HCT116 (cell line): ENCODE measurements around the gene ST7. TPM values are rescaled to one million over a fixed set of nuclear protein-coding genes. Genes with fewer than 3 reads are reported as not detected.

Experiments
- ATAC-seq: fragments of 200-7000 bp; cut with Tn5 transposase; 2 replicates; pipeline ENCODE4 v1.9.1; 2020; ENCODE audit warnings: mild to moderate bottlenecking, moderate library complexity
- BruUV-seq: library from RNA; stranded (reverse); fragments of 400-500 nt; replicated peaks from 2 replicates; lab custom pipeline; 2021; lab: Mats Ljungman, UMichigan
- CTCF ChIA-PET: fragments of 300-600 bp; sonication (Branson Sonifier 250); formaldehyde crosslinking; loops from one replicate; lab custom pipeline; 2021; ENCODE audit warnings: antibody characterized with exemption; lab: Charles Lee
- POLR2A ChIA-PET: fragments of 300-600, 350-600 bp; sonication (Branson Sonifier 250); formaldehyde crosslinking; loops from one replicate; lab custom pipeline; 2021; ENCODE audit warnings: antibody characterized with exemption; lab: Charles Lee
- RAD21 ChIA-PET, 2 experiments: fragments of 300-600 bp; sonication (Branson Sonifier 250); formaldehyde crosslinking; loops; one replicate each; lab custom pipeline; 2023; ENCODE audit warnings: low total read pairs in 2 of 2; ENCODE audit not compliant: uncharacterized antibody in 2 of 2, unreplicated experiment in 2 of 2, low non-redundant PET in 1 of 2; lab: Charles Lee
- DNase-seq: peaks from one replicate; pipeline ENCODE4 v3.0.0-alpha.2; 2010; ENCODE audit warnings: low read depth, low spot score
- H2AFZ ChIP-seq: fragments of 200-600 bp; shearing (Covaris generic), sonication (generic); 2 replicates; pipeline ENCODE4 v1.6.1; 2017; ENCODE audit warnings: low read depth, mixed run types, mixed read lengths, antibody characterized with exemption, low read length; ENCODE audit not compliant: poor library complexity, severe bottlenecking
- H3K27ac ChIP-seq: 2 replicates; pipeline ENCODE4 v1.5.1; 2012; ENCODE audit warnings: low read depth, low read length
- H3K27me3 ChIP-seq: fragments of 200-600 bp; sonication (generic); 2 replicates; pipeline ENCODE4 v1.6.1; 2016; ENCODE audit warnings: mixed run types, low read length, mixed read lengths; ENCODE audit not compliant: insufficient read depth
- H3K36me3 ChIP-seq, 2 experiments: fragments of 200-500 bp in 1 of 2; fragments of 200-600 bp in 1 of 2; sonication (Bioruptor generic) in 1 of 2; sonication (generic) in 1 of 2; 2 replicates each; pipeline versions ENCODE4 v1.5.1 to v1.6.1; 2014 to 2016; ENCODE audit warnings: low read length in 2 of 2, inconsistent platforms in 1 of 2, mixed read lengths in 1 of 2, mixed run types in 1 of 2; ENCODE audit not compliant: insufficient read depth in 2 of 2, control insufficient read depth in 1 of 2
- H3K4me1 ChIP-seq, 2 experiments: fragments of 200-600 bp in 1 of 2; sonication (generic) in 1 of 2; 2 replicates each; pipeline versions ENCODE4 v1.5.1 to v1.6.1; 2012 to 2017; ENCODE audit warnings: low read length in 2 of 2, inconsistent platforms in 1 of 2, mild to moderate bottlenecking in 1 of 2, mixed read lengths in 1 of 2, mixed run types in 1 of 2, moderate library complexity in 1 of 2; ENCODE audit not compliant: insufficient read depth in 2 of 2, control insufficient read depth in 1 of 2
- H3K4me2 ChIP-seq: fragments of 200-600 bp; sonication (generic); 2 replicates; pipeline ENCODE4 v1.6.1; 2017; ENCODE audit warnings: mixed run types, low read length, mixed read lengths
- H3K4me3 ChIP-seq, 2 experiments: fragments of 200-600 bp in 1 of 2; sonication (generic) in 1 of 2; replicated peaks in 1 of 2; 2 replicates each; pipeline ENCODE4 v1.5.1; 2011 to 2016; ENCODE audit warnings: low read length in 2 of 2, control low read depth in 1 of 2, low read depth in 1 of 2, mild to moderate bottlenecking in 1 of 2, mixed read lengths in 1 of 2, mixed run types in 1 of 2
- H3K79me2 ChIP-seq: fragments of 200-600 bp; sonication (generic); 2 replicates; pipeline ENCODE4 v1.6.1; 2017; ENCODE audit warnings: mild to moderate bottlenecking, mixed run types, low read length, moderate library complexity, mixed read lengths; ENCODE audit not compliant: insufficient read depth
- H3K9ac ChIP-seq: fragments of 200-600 bp; sonication (generic); 2 replicates; pipeline ENCODE4 v1.6.1; 2016; ENCODE audit warnings: low read length, mixed read lengths
- H3K9me2 ChIP-seq: fragments of 200-600 bp; sonication (generic), shearing (Covaris generic); 2 replicates; pipeline ENCODE4 v1.6.1; 2017; ENCODE audit warnings: mixed run types, mild to moderate bottlenecking, moderate library complexity; ENCODE audit not compliant: insufficient read depth
- H3K9me3 ChIP-seq, 2 experiments: fragments of 200-500 bp in 1 of 2; fragments of 200-600 bp in 1 of 2; sonication (Bioruptor generic) in 1 of 2; sonication (generic) in 1 of 2; 2 replicates each; pipeline ENCODE4 v1.6.1; 2014 to 2017; ENCODE audit warnings: low read length in 2 of 2, mixed read lengths in 2 of 2, inconsistent platforms in 1 of 2, low read depth in 1 of 2, mild to moderate bottlenecking in 1 of 2, mixed run types in 1 of 2, moderate library complexity in 1 of 2; ENCODE audit not compliant: control insufficient read depth in 1 of 2, insufficient read depth in 1 of 2
- H4K20me1 ChIP-seq: fragments of 200-600 bp; sonication (generic), shearing (Covaris generic); 2 replicates; pipeline ENCODE4 v1.6.1; 2017; ENCODE audit warnings: mixed run types, mild to moderate bottlenecking, moderate library complexity; ENCODE audit not compliant: insufficient read depth
- ATF3 ChIP-seq: IDR thresholded peaks from 2 replicates; pipeline ENCODE4 v1.6.1; 2012
- CEBPB ChIP-seq: IDR thresholded peaks from 2 replicates; pipeline ENCODE4 v1.6.1; 2012; ENCODE audit warnings: low read depth
- CTCF ChIP-seq, 3 experiments: fragments of 200-600 bp in 1 of 3; sonication (generic) in 1 of 3; IDR thresholded peaks in 2 of 3; conservative IDR thresholded peaks in 1 of 3; 2 replicates each; pipeline ENCODE4 v1.5.1; 2012 to 2017; ENCODE audit warnings: low read depth in 2 of 3, low read length in 2 of 3, antibody characterized with exemption in 1 of 3, borderline replicate concordance in 1 of 3, control low read depth in 1 of 3, mild to moderate bottlenecking in 1 of 3, mixed read lengths in 1 of 3, mixed run types in 1 of 3, moderate library complexity in 1 of 3; ENCODE audit not compliant: insufficient read depth in 1 of 3
- EGR1 ChIP-seq: IDR thresholded peaks from 2 replicates; pipeline ENCODE4 v1.6.1; 2012; ENCODE audit warnings: low read depth
- ELF1 ChIP-seq: IDR thresholded peaks from 2 replicates; pipeline ENCODE4 v1.6.1; 2012; ENCODE audit warnings: low read depth, borderline replicate concordance
- EZH2 ChIP-seq: fragments of 200-600 bp; sonication (generic); IDR thresholded peaks from 2 replicates; pipeline ENCODE4 v1.6.1; 2017; ENCODE audit warnings: antibody characterized with exemption, mixed run types
- EZH2phosphoT487 ChIP-seq: fragments of 200-600 bp; IDR thresholded peaks from 2 replicates; pipeline ENCODE4 v1.6.1; 2018; ENCODE audit warnings: antibody characterized with exemption, borderline replicate concordance
- FOSL1 ChIP-seq: IDR thresholded peaks from 2 replicates; pipeline ENCODE4 v1.6.1; 2012; ENCODE audit warnings: low read depth
- JUND ChIP-seq: IDR thresholded peaks from 2 replicates; pipeline ENCODE4 v1.6.1; 2012
- MAX ChIP-seq: IDR thresholded peaks from 2 replicates; pipeline ENCODE4 v1.6.1; 2012
- POLR2A ChIP-seq: IDR thresholded peaks from 2 replicates; pipeline ENCODE4 v1.7.0; 2011; ENCODE audit warnings: borderline replicate concordance; ENCODE audit not compliant: insufficient read depth, insufficient read length; ENCODE audit errors: extremely low read depth
- POLR2AphosphoS5 ChIP-seq: IDR thresholded peaks from 2 replicates; pipeline ENCODE4 v1.6.1; 2011; ENCODE audit warnings: mild to moderate bottlenecking, low read depth, low read length, moderate library complexity
- RAD21 ChIP-seq: IDR thresholded peaks from 2 replicates; pipeline ENCODE4 v1.6.1; 2012; ENCODE audit warnings: low read depth, mild to moderate bottlenecking
- SIN3A ChIP-seq: IDR thresholded peaks from 2 replicates; pipeline ENCODE4 v1.6.1; 2012; ENCODE audit warnings: low read depth
- SP1 ChIP-seq: IDR thresholded peaks from 2 replicates; pipeline ENCODE4 v1.6.1; 2012; ENCODE audit warnings: low read depth
- SRF ChIP-seq: IDR thresholded peaks from 2 replicates; pipeline ENCODE4 v1.6.1; 2012; ENCODE audit warnings: low read depth
- TCF7L2 ChIP-seq: IDR thresholded peaks from 2 replicates; pipeline ENCODE4 v1.7.0; 2011; ENCODE audit warnings: borderline replicate concordance, inconsistent platforms; ENCODE audit not compliant: insufficient read depth, insufficient read length; ENCODE audit errors: extremely low read depth
- YY1 ChIP-seq: IDR thresholded peaks from 2 replicates; pipeline ENCODE4 v1.6.1; 2011; ENCODE audit warnings: low read length, low read depth, moderate library complexity, mild to moderate bottlenecking; ENCODE audit not compliant: insufficient replicate concordance; ENCODE audit errors: extremely low read depth
- ZBTB33 ChIP-seq: IDR thresholded peaks from 2 replicates; pipeline ENCODE4 v1.6.1; 2011; ENCODE audit warnings: mild to moderate bottlenecking, low read length, moderate library complexity; ENCODE audit not compliant: insufficient replicate concordance; ENCODE audit errors: extremely low read depth
- ZFX ChIP-seq: fragments of 450-650 bp; IDR thresholded peaks from 2 replicates; pipeline ENCODE4 v1.6.1; 2017
- intact Hi-C: fragments of 100-400 bp; cut with micrococcal nuclease; formaldehyde crosslinking; loops from 2 replicates; pipeline ENCODE4 v1.10.0; 2022
- total RNA-seq: library from RNA; stranded (reverse); gene quantifications from one replicate; pipeline ENCODE4 v1.2.1, GENCODE V29; 2021; ENCODE audit not compliant: unreplicated experiment

ST7 gene
- total RNA-seq, 1 experiment from 2014 or later = 12.6 TPM

DNA sequence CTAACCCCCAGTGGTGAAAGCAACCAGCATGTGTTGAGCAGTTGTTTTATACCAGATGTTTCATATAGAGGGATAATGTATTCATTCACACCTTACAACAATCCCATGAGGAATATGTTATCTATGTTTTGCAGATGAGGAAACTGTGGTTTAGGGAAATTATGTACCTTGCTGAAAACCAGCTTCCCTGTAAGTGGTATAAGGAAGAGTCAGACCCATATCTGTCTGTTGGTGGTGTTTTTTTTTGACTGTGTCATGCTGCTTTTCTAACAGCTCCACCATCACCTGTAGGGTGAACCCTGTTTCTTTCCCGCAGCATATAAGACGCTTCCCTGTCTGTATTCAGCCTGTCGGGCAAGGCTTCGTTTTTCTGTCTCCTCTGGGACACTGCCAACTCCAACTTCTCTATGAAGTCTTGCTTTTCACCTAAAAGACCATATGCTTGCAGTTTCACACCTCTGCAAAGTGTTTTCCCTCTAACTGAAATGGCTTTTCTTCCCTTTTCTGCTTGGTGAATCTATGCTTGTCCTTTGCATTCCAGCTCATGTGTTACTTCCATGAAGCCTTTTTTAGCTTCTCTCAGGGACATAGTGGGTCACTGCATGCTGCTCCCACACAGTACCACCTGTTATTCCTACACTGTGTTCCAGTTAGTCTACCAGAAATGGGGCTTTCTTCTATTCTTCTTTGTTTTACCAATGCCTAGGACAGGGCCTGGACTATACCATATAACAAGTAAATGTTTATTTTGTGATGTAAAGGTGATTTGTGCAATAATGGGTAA is 92.8 kb downstream of the ST7 start:
- Histone ChIP-seq H3K9me3 (no peaks in the 10 kb centered on the region), H3K4me2 (no peak overlapping the region), H3K9ac (no peak overlapping the region), H2AFZ (no peak overlapping the region), H3K36me3 (no peaks in the 10 kb centered on the region), H4K20me1 (no peaks in the 10 kb centered on the region), H3K4me1 (no peaks in the 10 kb centered on the region), H3K27me3 (no peaks in the 10 kb centered on the region), H3K4me3 (no peak overlapping the region), H3K27ac (no peak overlapping the region), H3K79me2 (no peaks in the 10 kb centered on the region), H3K9me2 (no peaks in the 10 kb centered on the region; the same call in 1 of the 2 replicates)
- ChIA-PET POLR2A (no interaction called here), CTCF (no interaction called here), RAD21 (no interaction called here)
- BruUV-seq = no TSS peak
- ATAC-seq = no peak
- no peak for DNase-seq
- TF ChIP-seq POLR2AphosphoS5 = no peak
- TF ChIP-seq YY1 = no peak
- TF ChIP-seq ELF1 = no peak
- no peak for TF ChIP-seq FOSL1
- no peak for TF ChIP-seq TCF7L2
- no peak for TF ChIP-seq POLR2A
- TF ChIP-seq ATF3 = no peak
- no peak for TF ChIP-seq EGR1
- TF ChIP-seq ZFX = no peak
- TF ChIP-seq CTCF (IDR thresholded peaks at IDR 0.05 in 2 of 3, conservative IDR thresholded peaks at IDR 0.05 in 1 of 3; ENCODE audit: borderline replicate concordance in 1 of 3, insufficient read depth in 1 of 3, low read depth in 2 of 3, low read length in 2 of 3) = no peak
- TF ChIP-seq EZH2phosphoT487 = no peak
- no peak for TF ChIP-seq SP1
- TF ChIP-seq SIN3A = no peak
- TF ChIP-seq RAD21 = no peak
- TF ChIP-seq MAX = no peak
- TF ChIP-seq SRF = no peak
- no peak for TF ChIP-seq JUND
- TF ChIP-seq CEBPB = no peak
- no peak for TF ChIP-seq ZBTB33
- TF ChIP-seq EZH2 = no peak
- intact Hi-C loops = no loop called here
